ENCODE data around the gene SPG21.

DNA sequence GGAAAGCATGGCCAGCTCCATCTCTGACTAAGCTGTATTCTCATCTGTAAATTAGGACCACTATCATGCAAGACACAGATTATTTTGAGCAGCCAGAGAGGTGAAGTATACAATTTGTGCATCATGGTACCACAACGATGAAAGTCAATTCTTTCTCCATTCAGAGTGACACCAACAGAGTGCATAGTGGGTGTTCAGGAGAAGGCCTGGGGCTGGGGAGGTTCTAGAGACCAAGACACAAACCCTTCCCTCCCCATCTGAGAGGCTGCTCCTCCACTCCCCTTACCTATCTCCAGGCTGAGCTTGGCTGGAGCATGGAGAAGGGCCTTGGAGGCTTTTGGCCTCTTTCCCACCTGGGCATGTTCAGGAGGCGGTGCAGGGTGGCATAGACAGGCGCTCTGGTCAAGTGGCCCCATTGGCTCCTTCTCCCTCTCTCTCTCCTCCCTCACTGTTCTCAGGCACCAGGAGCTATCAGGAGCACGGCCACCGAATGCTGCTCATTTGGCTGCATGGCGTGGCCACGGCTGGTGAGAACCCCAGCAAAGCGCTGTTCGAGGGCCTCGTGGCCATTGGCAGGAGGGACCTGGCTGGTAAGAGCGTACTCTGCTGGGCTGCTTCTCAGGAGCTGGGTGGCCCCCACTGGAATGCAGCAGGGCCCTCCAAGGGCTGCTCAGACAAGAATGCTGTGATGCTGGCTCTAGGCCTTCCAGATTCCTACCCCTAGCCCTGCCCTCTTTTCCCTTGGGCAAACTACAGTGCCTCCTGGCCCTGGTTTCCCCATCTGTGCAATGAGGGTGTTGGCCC lies 40.1 kb downstream of the SPG21 start:
- TF ChIP-seq, protein P1, sequence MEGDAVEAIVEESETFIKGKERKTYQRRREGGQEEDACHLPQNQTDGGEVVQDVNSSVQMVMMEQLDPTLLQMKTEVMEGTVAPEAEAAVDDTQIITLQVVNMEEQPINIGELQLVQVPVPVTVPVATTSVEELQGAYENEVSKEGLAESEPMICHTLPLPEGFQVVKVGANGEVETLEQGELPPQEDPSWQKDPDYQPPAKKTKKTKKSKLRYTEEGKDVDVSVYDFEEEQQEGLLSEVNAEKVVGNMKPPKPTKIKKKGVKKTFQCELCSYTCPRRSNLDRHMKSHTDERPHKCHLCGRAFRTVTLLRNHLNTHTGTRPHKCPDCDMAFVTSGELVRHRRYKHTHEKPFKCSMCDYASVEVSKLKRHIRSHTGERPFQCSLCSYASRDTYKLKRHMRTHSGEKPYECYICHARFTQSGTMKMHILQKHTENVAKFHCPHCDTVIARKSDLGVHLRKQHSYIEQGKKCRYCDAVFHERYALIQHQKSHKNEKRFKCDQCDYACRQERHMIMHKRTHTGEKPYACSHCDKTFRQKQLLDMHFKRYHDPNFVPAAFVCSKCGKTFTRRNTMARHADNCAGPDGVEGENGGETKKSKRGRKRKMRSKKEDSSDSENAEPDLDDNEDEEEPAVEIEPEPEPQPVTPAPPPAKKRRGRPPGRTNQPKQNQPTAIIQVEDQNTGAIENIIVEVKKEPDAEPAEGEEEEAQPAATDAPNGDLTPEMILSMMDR (optimal IDR thresholded peaks at IDR 0.05 in 1 of 3, IDR thresholded peaks at IDR 0.05 in 1 of 3, conservative IDR thresholded peaks at IDR 0.05 in 1 of 3; ENCODE audit: extremely low read depth in 1 of 3, insufficient read depth in 2 of 3, low read length in 3 of 3), result no peak
- no peak for TF ChIP-seq EZH2 (IDR thresholded peaks at IDR 0.05; ENCODE audit: low read length)
